HCT116 (cell line): Measurements from ENCODE around the gene GABRA6.

Experiments used
- CBX3 ChIP-seq: IDR thresholded peaks from 2 replicates; pipeline ENCODE4 v1.6.1; 2012; ENCODE audit warnings: low read depth
- CTCF ChIP-seq, 3 experiments: fragments of 200-600 bp in 1 of 3; sonication (generic) in 1 of 3; IDR thresholded peaks in 2 of 3; conservative IDR thresholded peaks in 1 of 3; 2 replicates each; pipeline ENCODE4 v1.5.1; 2012 to 2017; ENCODE audit warnings: low read depth in 2 of 3, low read length in 2 of 3, antibody characterized with exemption in 1 of 3, borderline replicate concordance in 1 of 3, control low read depth in 1 of 3, mild to moderate bottlenecking in 1 of 3, mixed read lengths in 1 of 3, mixed run types in 1 of 3, moderate library complexity in 1 of 3; ENCODE audit not compliant: insufficient read depth in 1 of 3
- EZH2 ChIP-seq: fragments of 200-600 bp; sonication (generic); IDR thresholded peaks from 2 replicates; pipeline ENCODE4 v1.6.1; 2017; ENCODE audit warnings: antibody characterized with exemption, mixed run types
- EZH2phosphoT487 ChIP-seq: fragments of 200-600 bp; IDR thresholded peaks from 2 replicates; pipeline ENCODE4 v1.6.1; 2018; ENCODE audit warnings: antibody characterized with exemption, borderline replicate concordance
- POLR2A ChIP-seq: IDR thresholded peaks from 2 replicates; pipeline ENCODE4 v1.7.0; 2011; ENCODE audit warnings: borderline replicate concordance; ENCODE audit not compliant: insufficient read depth, insufficient read length; ENCODE audit errors: extremely low read depth
- POLR2AphosphoS5 ChIP-seq: IDR thresholded peaks from 2 replicates; pipeline ENCODE4 v1.6.1; 2011; ENCODE audit warnings: mild to moderate bottlenecking, low read depth, low read length, moderate library complexity
- RAD21 ChIP-seq: IDR thresholded peaks from 2 replicates; pipeline ENCODE4 v1.6.1; 2012; ENCODE audit warnings: low read depth, mild to moderate bottlenecking
- SIN3A ChIP-seq: IDR thresholded peaks from 2 replicates; pipeline ENCODE4 v1.6.1; 2012; ENCODE audit warnings: low read depth
- SP1 ChIP-seq: IDR thresholded peaks from 2 replicates; pipeline ENCODE4 v1.6.1; 2012; ENCODE audit warnings: low read depth
- YY1 ChIP-seq: IDR thresholded peaks from 2 replicates; pipeline ENCODE4 v1.6.1; 2011; ENCODE audit warnings: low read length, low read depth, moderate library complexity, mild to moderate bottlenecking; ENCODE audit not compliant: insufficient replicate concordance; ENCODE audit errors: extremely low read depth
- ZFX ChIP-seq: fragments of 450-650 bp; IDR thresholded peaks from 2 replicates; pipeline ENCODE4 v1.6.1; 2017
- ZNF274 ChIP-seq: fragments of 200-500 bp; sonication (Bioruptor generic); IDR thresholded peaks from 2 replicates; pipeline ENCODE4 v1.6.1; 2014; ENCODE audit warnings: mild to moderate bottlenecking, low read depth, low read length, inconsistent platforms

- TF ChIP-seq CTCF (IDR thresholded peaks at IDR 0.05 in 2 of 3, conservative IDR thresholded peaks at IDR 0.05 in 1 of 3; ENCODE audit: borderline replicate concordance in 1 of 3, insufficient read depth in 1 of 3, low read depth in 2 of 3, low read length in 2 of 3) (no peak), POLR2A (no peak), ZNF274 (no peak), YY1 (no peak), RAD21 (no peak), POLR2AphosphoS5 (no peak), ZFX (no peak), CBX3 (no peak), EZH2 (no peak), EZH2phosphoT487 (no peak), SP1 (no peak), SIN3A (no peak)
These were observed 49.2 kb downstream of the GABRA6 start for GRCh38 chr5:161734741-161735140.
